IPS-20b (cell line): Measurements from ENCODE around the gene TNP1.

ENCODE experiments used
- H3K27ac ChIP-seq: one replicate; pipeline ENCODE4 v1.5.1; 2013; ENCODE audit warnings: low read length
- H3K27me3 ChIP-seq: 2 replicates; pipeline ENCODE4 v1.6.1; 2013; ENCODE audit warnings: mild to moderate bottlenecking, low read length, inconsistent platforms; ENCODE audit not compliant: insufficient read depth
- H3K36me3 ChIP-seq: 2 replicates; pipeline ENCODE4 v1.6.1; 2013; ENCODE audit warnings: low read depth, mild to moderate bottlenecking, inconsistent platforms, low read length, moderate library complexity; ENCODE audit not compliant: insufficient read depth
- H3K4me1 ChIP-seq: 2 replicates; pipeline ENCODE4 v1.6.1; 2013; ENCODE audit warnings: mild to moderate bottlenecking, control low read depth, inconsistent platforms, low read length, moderate library complexity; ENCODE audit not compliant: insufficient read depth
- H3K4me3 ChIP-seq: 2 replicates; pipeline ENCODE4 v1.5.1; 2013; ENCODE audit warnings: mild to moderate bottlenecking, low read length, inconsistent platforms
- H3K9ac ChIP-seq: 2 replicates; pipeline ENCODE4 v1.6.1; 2013; ENCODE audit warnings: low read depth, mild to moderate bottlenecking, inconsistent platforms, low read length, moderate library complexity
- H3K9me3 ChIP-seq: 2 replicates; pipeline ENCODE4 v1.6.1; 2013; ENCODE audit warnings: mild to moderate bottlenecking, low read depth, low read length, inconsistent platforms; ENCODE audit not compliant: insufficient read depth

The TNP1 gene

GRCh38 chr2:216830346-216830745 is 29.5 kb downstream of the TNP1 start:
- Histone ChIP-seq H3K27ac (no peak overlapping the region), H3K36me3 (no peaks in the 10 kb centered on the region), H3K27me3 (no peaks in the 10 kb centered on the region), H3K9ac (no peak overlapping the region), H3K9me3 (no peaks in the 10 kb centered on the region), H3K4me1 (no peaks in the 10 kb centered on the region), H3K4me3 (no peak overlapping the region)

GRCh38 chr2:216829533-216829932 is 30.3 kb downstream of the TNP1 start:
- Histone ChIP-seq H3K36me3 (no peaks in the 10 kb centered on the region), H3K27ac (no peak overlapping the region), H3K4me3 (no peak overlapping the region), H3K9ac (no peak overlapping the region), H3K9me3 (no peaks in the 10 kb centered on the region), H3K4me1 (no peaks in the 10 kb centered on the region), H3K27me3 (no peaks in the 10 kb centered on the region)

- H3K27me3 ChIP-seq: no peaks in the 10 kb centered on the region
These were observed 32.7 kb downstream of the TNP1 start for GRCh38 chr2:216827073-216827720.

GRCh38 chr2:216822470-216822869 is 37.4 kb downstream of the TNP1 start:
- no peaks in the 10 kb centered on the region for H3K9me3 ChIP-seq
- H3K9ac ChIP-seq: no peak overlapping the region
- no peak overlapping the region for H3K27ac ChIP-seq
- no peak overlapping the region for H3K4me3 ChIP-seq
- H3K4me1 ChIP-seq: no peaks in the 10 kb centered on the region
- no peaks in the 10 kb centered on the region for H3K27me3 ChIP-seq
- no peaks in the 10 kb centered on the region for H3K36me3 ChIP-seq

More at GRCh38 chr2:216827073-216827720, 32.7 kb downstream of the TNP1 start:
- Histone ChIP-seq H3K27ac (no peak overlapping the region), H3K4me1 (no peaks in the 10 kb centered on the region), H3K9me3 (no peaks in the 10 kb centered on the region), H3K36me3 (no peaks in the 10 kb centered on the region), H3K9ac (no peak overlapping the region), H3K4me3 (no peak overlapping the region)

GRCh38 chr2:216820709-216821108 is 39.2 kb downstream of the TNP1 start:
- no peaks in the 10 kb centered on the region for H3K9me3 ChIP-seq
- no peaks in the 10 kb centered on the region for H3K36me3 ChIP-seq
- H3K4me3 ChIP-seq: no peak overlapping the region
- H3K27ac ChIP-seq: no peak overlapping the region
- no peaks in the 10 kb centered on the region for H3K27me3 ChIP-seq
- H3K4me1 ChIP-seq: no peaks in the 10 kb centered on the region
- no peak overlapping the region for H3K9ac ChIP-seq

- H3K36me3 ChIP-seq: no peaks in the 10 kb centered on the region
- no peak overlapping the region for H3K4me3 ChIP-seq
- no peaks in the 10 kb centered on the region for H3K4me1 ChIP-seq
- H3K27ac ChIP-seq: no peak overlapping the region
- H3K9me3 ChIP-seq: no peaks in the 10 kb centered on the region
- no peak overlapping the region for H3K9ac ChIP-seq
- no peaks in the 10 kb centered on the region for H3K27me3 ChIP-seq
These were observed 40.1 kb downstream of the TNP1 start for GRCh38 chr2:216819766-216820165.

GRCh38 chr2:216819055-216819454 is 40.8 kb downstream of the TNP1 start:
- Histone ChIP-seq H3K36me3 (no peaks in the 10 kb centered on the region), H3K27me3 (no peaks in the 10 kb centered on the region), H3K9me3 (no peaks in the 10 kb centered on the region), H3K27ac (no peak overlapping the region), H3K4me1 (no peaks in the 10 kb centered on the region), H3K9ac (no peak overlapping the region), H3K4me3 (no peak overlapping the region)

GRCh38 chr2:216810399-216811160 is 49.3 kb downstream of the TNP1 start:
- Histone ChIP-seq H3K36me3 (no peaks in the 10 kb centered on the region), H3K27ac (no peak overlapping the region), H3K9me3 (no peaks in the 10 kb centered on the region), H3K9ac (no peak overlapping the region), H3K4me1 (no peaks in the 10 kb centered on the region), H3K27me3 (no peaks in the 10 kb centered on the region), H3K4me3 (no peak overlapping the region)
